Upper lobe of left lung (tissue), 4 donors: ENCODE data around the gene KRT24.
"Not testable (repeated sequence)": the region's sequence is repeated elsewhere in the genome, so short reads cannot be mapped to it uniquely, and the experiment has no call there.

ENCODE experiments used
- EP300 ChIP-seq, 4 donors: sonication (generic); formaldehyde crosslinking; IDR thresholded peaks; one replicate each; pipeline ENCODE4 v1.5.1; 2017; ENCODE audit warnings: antibody characterized with exemption in 4 of 4, control low read depth in 2 of 4
- POLR2A ChIP-seq, 4 donors: fragments of 450-650 bp; IDR thresholded peaks; one replicate each; pipeline ENCODE4 v1.5.1; 2016 to 2017; ENCODE audit warnings: antibody characterized with exemption in 4 of 4, mild to moderate bottlenecking in 2 of 4

DNA sequence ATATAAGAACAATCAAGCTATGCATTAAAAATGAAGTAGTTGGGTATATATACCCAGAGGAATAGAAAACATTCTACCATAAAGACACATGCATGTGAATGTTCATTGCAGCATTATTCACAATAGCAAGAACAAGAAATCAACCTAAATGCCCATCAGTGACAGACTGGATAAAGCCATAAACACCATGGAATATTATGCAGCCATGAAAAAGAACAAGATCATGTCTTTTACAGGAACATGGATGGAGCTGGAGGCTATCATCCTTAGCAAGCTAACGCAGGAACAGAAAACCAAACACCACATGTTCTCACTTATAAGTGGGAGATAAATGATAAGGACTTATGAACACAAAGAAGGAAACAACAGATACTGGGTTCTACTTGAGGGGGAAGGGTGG is 45.1 kb upstream of the KRT24 start:
- TF ChIP-seq EP300, POLR2A (IDR thresholded peaks at IDR 0.05): not testable (repeated sequence)
